HepG2 (cell line): Measurements from ENCODE around the gene CCDC117. TPM values are rescaled to one million over a fixed set of nuclear protein-coding genes. Genes with fewer than 3 reads are reported as not detected.

Experiments used
- ARID3A ChIP-seq: IDR thresholded peaks from 2 replicates; pipeline ENCODE4 v1.6.1; 2012; ENCODE audit warnings: low read depth, low read length, improper control_type of control experiment
- ARID5B ChIP-seq: IDR thresholded peaks from 2 replicates; pipeline ENCODE4 v1.4.0; 2020; ENCODE audit warnings: mild to moderate bottlenecking, missing genetic modification reagents
- CBX2 ChIP-seq, 2 experiments: fragments of 200-600 bp in 1 of 2; sonication (generic); formaldehyde crosslinking in 1 of 2; IDR thresholded peaks; 2 replicates each; pipeline versions ENCODE4 v1.7.0 to v1.8.1; 2018 to 2022; ENCODE audit warnings: low read depth in 2 of 2, low read length in 1 of 2, mild to moderate bottlenecking in 1 of 2, missing genetic modification reagents in 1 of 2
- GATAD1 ChIP-seq: IDR thresholded peaks from 2 replicates; pipeline ENCODE4 v1.6.1; 2016; ENCODE audit warnings: missing genetic modification reagents, missing compliant biosample characterization
- ISX ChIP-seq: sonication (generic); formaldehyde crosslinking; conservative IDR thresholded peaks from 2 replicates; pipeline ENCODE4 v1.5.0; 2020; ENCODE audit warnings: missing genetic modification reagents
- JUND ChIP-seq: sonication (generic); formaldehyde crosslinking; IDR thresholded peaks from 2 replicates; pipeline ENCODE4 v1.8.0; 2022; ENCODE audit warnings: mild to moderate bottlenecking, missing genetic modification reagents
- KDM5A ChIP-seq: fragments of 200-600 bp; sonication (generic); IDR thresholded peaks from 2 replicates; pipeline ENCODE4 v1.7.0; 2018; ENCODE audit warnings: antibody characterized with exemption, mild to moderate bottlenecking, low read length, borderline replicate concordance
- KLF9 ChIP-seq: IDR thresholded peaks from 2 replicates; pipeline ENCODE4 v1.6.1; 2016; ENCODE audit warnings: low read depth
- NCOR1 ChIP-seq: fragments of 200-600 bp; sonication (generic); IDR thresholded peaks from 2 replicates; pipeline ENCODE4 v1.7.0; 2017; ENCODE audit warnings: antibody characterized with exemption, low read length, borderline replicate concordance
- NRL ChIP-seq: sonication (generic); formaldehyde crosslinking; IDR thresholded peaks from 2 replicates; pipeline ENCODE4 v1.5.0; 2020; ENCODE audit warnings: missing genetic modification reagents, mild to moderate bottlenecking, moderate library complexity, borderline replicate concordance
- POLR2A ChIP-seq, 2 experiments: IDR thresholded peaks; 2 replicates each; pipeline ENCODE4 v1.6.1; 2011; ENCODE audit warnings: low read depth in 2 of 2, low read length in 2 of 2, mild to moderate bottlenecking in 1 of 2, moderate library complexity in 1 of 2; ENCODE audit not compliant: insufficient read depth in 1 of 2
- THAP11 ChIP-seq: IDR thresholded peaks from 2 replicates; pipeline ENCODE4 v1.6.1; 2016; ENCODE audit warnings: missing biosample characterization, missing genetic modification reagents
- U2AF2 ChIP-seq: fragments of 200-400 bp; formaldehyde crosslinking; IDR thresholded peaks from 2 replicates; pipeline ENCODE4 v1.6.1; 2017; ENCODE audit warnings: low read depth, mild to moderate bottlenecking, low read length
- ZFP1 ChIP-seq: IDR thresholded peaks from 2 replicates; pipeline ENCODE4 v1.6.1; 2016
- ZNF3 ChIP-seq: IDR thresholded peaks from 2 replicates; pipeline ENCODE4 v1.7.0; 2017; ENCODE audit warnings: inconsistent platforms
- ZNF329 ChIP-seq: sonication (generic); formaldehyde crosslinking; IDR thresholded peaks from 2 replicates; pipeline ENCODE4 v1.9.0; 2021; ENCODE audit warnings: low read depth, mild to moderate bottlenecking, missing genetic modification reagents
- ZNF558 ChIP-seq: sonication (generic); formaldehyde crosslinking; IDR thresholded peaks from 2 replicates; pipeline ENCODE4 v1.9.0; 2022; ENCODE audit warnings: mild to moderate bottlenecking, missing genetic modification reagents, borderline replicate concordance
- ZNF83 ChIP-seq: sonication (generic); formaldehyde crosslinking; IDR thresholded peaks from 2 replicates; pipeline ENCODE4 v1.4.0; 2020; ENCODE audit warnings: missing genetic modification reagents, mild to moderate bottlenecking, borderline replicate concordance
- polyA plus RNA-seq, 8 experiments: library from polyadenylated mRNA; depleted of rRNA in 3 of 8; stranded (reverse) in 7 of 8; unstranded in 1 of 8; fragments of >200 nt; fragmentation: Illumina TruSeq in 4 of 8; extraction: Trizol in 4 of 8; gene quantifications; 2 replicates each; pipeline versions ENCODE4 v1.2.1 to v1.2.3, GENCODE V29; 2011 to 2016; ENCODE audit warnings: low read depth in 4 of 8, missing spikeins in 1 of 8, mixed read lengths in 1 of 8; ENCODE audit not compliant: insufficient read depth in 1 of 8
- total RNA-seq, 5 experiments: library from RNA; depleted of rRNA; stranded (reverse); fragments of >200 nt; fragmentation: Illumina TruSeq; extraction: Trizol; gene quantifications; 2 replicates each; pipeline ENCODE4 v1.2.3, GENCODE V29; 2016; ENCODE audit warnings: low read depth in 1 of 5
- TF ChIP-seq, protein P1 (sequence below): IDR thresholded peaks from 2 replicates; pipeline ENCODE4 v1.6.1; 2016; ENCODE audit warnings: missing genetic modification reagents, missing compliant biosample characterization
- TF ChIP-seq, protein P2 (sequence below): sonication (generic); formaldehyde crosslinking; IDR thresholded peaks from 2 replicates; pipeline ENCODE4 v1.4.0; 2020; ENCODE audit warnings: missing genetic modification reagents

Gene CCDC117
- total and polyA plus RNA-seq, 2 of the 13 experiments (the other 11 are each of a cell fraction or from before 2014, with no cell fraction given), result 12.6 to 34.2 TPM

DNA sequence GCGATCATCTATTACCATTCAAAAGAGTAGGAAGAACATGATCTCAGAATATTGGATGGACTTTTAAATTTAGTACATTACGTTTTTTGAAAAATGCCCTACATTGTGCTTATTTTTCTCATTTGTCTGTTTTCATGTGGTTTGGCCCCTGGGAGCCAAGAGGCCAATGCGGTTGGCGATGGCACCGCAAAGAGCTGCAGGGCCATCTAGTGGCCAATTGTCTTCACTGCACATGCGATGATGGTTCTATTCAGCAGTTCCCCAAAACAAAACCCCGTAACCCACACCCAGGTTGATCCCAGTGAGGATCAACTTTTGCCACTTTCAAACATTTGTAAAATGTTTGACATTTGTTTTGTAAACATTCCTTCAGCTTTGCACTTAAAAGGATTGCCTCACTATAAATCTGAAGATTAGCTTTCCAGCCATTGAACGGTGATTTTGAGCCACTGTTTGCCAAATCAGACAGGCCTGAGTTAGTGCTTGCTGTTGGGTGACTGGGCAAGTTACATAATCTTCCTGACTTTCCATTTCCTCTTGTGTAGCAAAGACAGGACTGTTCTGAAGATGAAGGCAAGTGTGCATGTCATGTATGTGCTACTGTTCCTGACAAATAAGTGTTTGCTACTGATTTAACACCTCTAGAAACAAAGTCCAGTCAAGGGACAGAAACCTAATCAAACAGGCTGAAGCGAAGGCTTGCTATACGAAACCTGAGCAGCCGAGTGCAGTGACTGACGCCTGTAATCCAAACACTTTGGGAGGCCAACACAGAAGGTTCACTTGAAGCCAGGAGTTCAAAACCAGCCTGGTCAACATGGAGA is 57.1 kb downstream of the CCDC117 start (continued):
- TF ChIP-seq THAP11 (CRISPR knock-in tag) (peak; percentile 69), KLF9 (0 out of 2 replicates have a peak, but pooled peaks have one; percentile 63), ZNF83 (CRISPR knock-in tag) (no peak), ZNF3 (CRISPR knock-in tag) (no peak), NCOR1 (peak; percentile 66; the same call in 1 of the 2 replicates), ISX (CRISPR knock-in tag) (no peak), GATAD1 (CRISPR knock-in tag) (peak; percentile 68), ARID5B (peak; percentile 78), CBX2 (IDR thresholded peaks at IDR 0.05; ENCODE audit: low read depth, low read length) (no peak), CBX2 (CRISPR knock-in tag; IDR thresholded peaks at IDR 0.05; ENCODE audit: low read depth) (no peak), ZNF558 (CRISPR knock-in tag) (0 out of 2 replicates have a peak, but pooled peaks have one; percentile 69), POLR2A (IDR thresholded peaks at IDR 0.05; ENCODE audit: insufficient read depth in 1 of 2, low read depth in 2 of 2, low read length in 2 of 2) (peak in 1 of 2 experiments; percentile 19; a peak in 1 of 4 replicates), JUND (CRISPR knock-in tag) (no peak), KDM5A (peak; percentile 91), ZFP1 (CRISPR knock-in tag) (peak; percentile 74), NRL (CRISPR knock-in tag) (no peak), U2AF2 (no peak), ZNF329 (CRISPR knock-in tag) (no peak), ARID3A (0 out of 2 replicates have a peak, but pooled peaks have one; percentile 13)
- TF ChIP-seq, protein P1, sequence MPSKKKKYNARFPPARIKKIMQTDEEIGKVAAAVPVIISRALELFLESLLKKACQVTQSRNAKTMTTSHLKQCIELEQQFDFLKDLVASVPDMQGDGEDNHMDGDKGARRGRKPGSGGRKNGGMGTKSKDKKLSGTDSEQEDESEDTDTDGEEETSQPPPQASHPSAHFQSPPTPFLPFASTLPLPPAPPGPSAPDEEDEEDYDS (CRISPR knock-in tag), result 0 out of 2 replicates have a peak, but pooled peaks have one; percentile 34
- TF ChIP-seq, protein P2, sequence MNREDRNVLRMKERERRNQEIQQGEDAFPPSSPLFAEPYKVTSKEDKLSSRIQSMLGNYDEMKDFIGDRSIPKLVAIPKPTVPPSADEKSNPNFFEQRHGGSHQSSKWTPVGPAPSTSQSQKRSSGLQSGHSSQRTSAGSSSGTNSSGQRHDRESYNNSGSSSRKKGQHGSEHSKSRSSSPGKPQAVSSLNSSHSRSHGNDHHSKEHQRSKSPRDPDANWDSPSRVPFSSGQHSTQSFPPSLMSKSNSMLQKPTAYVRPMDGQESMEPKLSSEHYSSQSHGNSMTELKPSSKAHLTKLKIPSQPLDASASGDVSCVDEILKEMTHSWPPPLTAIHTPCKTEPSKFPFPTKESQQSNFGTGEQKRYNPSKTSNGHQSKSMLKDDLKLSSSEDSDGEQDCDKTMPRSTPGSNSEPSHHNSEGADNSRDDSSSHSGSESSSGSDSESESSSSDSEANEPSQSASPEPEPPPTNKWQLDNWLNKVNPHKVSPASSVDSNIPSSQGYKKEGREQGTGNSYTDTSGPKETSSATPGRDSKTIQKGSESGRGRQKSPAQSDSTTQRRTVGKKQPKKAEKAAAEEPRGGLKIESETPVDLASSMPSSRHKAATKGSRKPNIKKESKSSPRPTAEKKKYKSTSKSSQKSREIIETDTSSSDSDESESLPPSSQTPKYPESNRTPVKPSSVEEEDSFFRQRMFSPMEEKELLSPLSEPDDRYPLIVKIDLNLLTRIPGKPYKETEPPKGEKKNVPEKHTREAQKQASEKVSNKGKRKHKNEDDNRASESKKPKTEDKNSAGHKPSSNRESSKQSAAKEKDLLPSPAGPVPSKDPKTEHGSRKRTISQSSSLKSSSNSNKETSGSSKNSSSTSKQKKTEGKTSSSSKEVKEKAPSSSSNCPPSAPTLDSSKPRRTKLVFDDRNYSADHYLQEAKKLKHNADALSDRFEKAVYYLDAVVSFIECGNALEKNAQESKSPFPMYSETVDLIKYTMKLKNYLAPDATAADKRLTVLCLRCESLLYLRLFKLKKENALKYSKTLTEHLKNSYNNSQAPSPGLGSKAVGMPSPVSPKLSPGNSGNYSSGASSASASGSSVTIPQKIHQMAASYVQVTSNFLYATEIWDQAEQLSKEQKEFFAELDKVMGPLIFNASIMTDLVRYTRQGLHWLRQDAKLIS (CRISPR knock-in tag), result peak; percentile 85; the same call in 1 of the 2 replicates
